ENCODE measurements around the gene B4GALT1. TPM values are rescaled to one million over a fixed set of nuclear protein-coding genes. Genes with fewer than 3 reads are reported as not detected.

B4GALT1 gene
- total RNA-seq, 6 experiments from 2014 or later = 87.2 to 116 (median 106) TPM

GRCh38 chr9:33202552-33203201 lies 35.5 kb upstream of the B4GALT1 start:
- Mint-ChIP-seq H3K27ac (no peak overlapping the region), H3K36me3 (ENCODE audit: low read depth) (no peaks in the 10 kb centered on the region), H3K9me3 (no peaks in the 10 kb centered on the region), H3K4me1 (ENCODE audit: low read depth) (peaks cover 19% of the 10 kb centered on the region), H3K27me3 (ENCODE audit: insufficient read depth) (peaks cover 36% of the 10 kb centered on the region), H3K4me3 (peak overlapping the region; percentile 2; the same call in 1 of the 2 replicates)
- no peak for DNase-seq
- no peak for TF ChIP-seq CTCF (IDR thresholded peaks at IDR 0.05)

- peaks cover 31% of the 10 kb centered on the region for H3K27me3 Mint-ChIP-seq (ENCODE audit: insufficient read depth)
- H3K4me3 Mint-ChIP-seq = no peak overlapping the region
- no peaks in the 10 kb centered on the region for H3K36me3 Mint-ChIP-seq (ENCODE audit: low read depth)
- no peaks in the 10 kb centered on the region for H3K9me3 Mint-ChIP-seq
- DNase-seq = no peak
- TF ChIP-seq CTCF (IDR thresholded peaks at IDR 0.05) = no peak
- peaks cover 25% of the 10 kb centered on the region for H3K4me1 Mint-ChIP-seq (ENCODE audit: low read depth)
- no peak overlapping the region for H3K27ac Mint-ChIP-seq
These were observed 34.9 kb upstream of the B4GALT1 start for GRCh38 chr9:33202018-33202417.

GRCh38 chr9:33198165-33198564 lies 31.0 kb upstream of the B4GALT1 start:
- DNase-seq = no peak
- TF ChIP-seq CTCF (IDR thresholded peaks at IDR 0.05) = no peak
- Mint-ChIP-seq H3K4me1 (ENCODE audit: low read depth) (peaks cover 40% of the 10 kb centered on the region), H3K27me3 (ENCODE audit: insufficient read depth) (peaks cover 15% of the 10 kb centered on the region), H3K4me3 (no peak overlapping the region), H3K27ac (no peak overlapping the region), H3K36me3 (ENCODE audit: low read depth) (no peaks in the 10 kb centered on the region), H3K9me3 (no peaks in the 10 kb centered on the region)

GRCh38 chr9:33197279-33198152 lies 30.4 kb upstream of the B4GALT1 start:
- H3K27me3 Mint-ChIP-seq (ENCODE audit: insufficient read depth) = peaks cover 15% of the 10 kb centered on the region
- H3K4me3 Mint-ChIP-seq = no peak overlapping the region
- no peaks in the 10 kb centered on the region for H3K36me3 Mint-ChIP-seq (ENCODE audit: low read depth)
- no peaks in the 10 kb centered on the region for H3K9me3 Mint-ChIP-seq
- H3K27ac Mint-ChIP-seq = no peak overlapping the region
- H3K4me1 Mint-ChIP-seq (ENCODE audit: low read depth) = peaks cover 41% of the 10 kb centered on the region
- no peak for DNase-seq
- TF ChIP-seq CTCF (IDR thresholded peaks at IDR 0.05) = no peak

- no peak for DNase-seq
- no peak for TF ChIP-seq CTCF (IDR thresholded peaks at IDR 0.05)
- no peak overlapping the region for H3K4me3 Mint-ChIP-seq
- peaks cover 41% of the 10 kb centered on the region for H3K4me1 Mint-ChIP-seq (ENCODE audit: low read depth)
- no peak overlapping the region for H3K27ac Mint-ChIP-seq
- no peaks in the 10 kb centered on the region for H3K36me3 Mint-ChIP-seq (ENCODE audit: low read depth)
- H3K9me3 Mint-ChIP-seq = no peaks in the 10 kb centered on the region
- peaks cover 10% of the 10 kb centered on the region for H3K27me3 Mint-ChIP-seq (ENCODE audit: insufficient read depth)
These were observed 29.6 kb upstream of the B4GALT1 start for GRCh38 chr9:33196736-33197135.
